GM18870 (cell line): Measurements from ENCODE around the gene VRK2.
"Not testable (repeated sequence)": the region's sequence is repeated elsewhere in the genome, so short reads cannot be mapped to it uniquely, and the experiment has no call there.

Experiments used
- ATAC-seq: cut with Tn5 transposase; IDR thresholded peaks from one replicate; pipeline ENCODE4 v1.9.1; 2021; ENCODE audit warnings: moderate library complexity; ENCODE audit not compliant: unreplicated experiment

Gene VRK2

GRCh38 chr2:58052978-58053377 lies 6.4 kb downstream of the VRK2 start:
- ATAC-seq: no peak

DNA sequence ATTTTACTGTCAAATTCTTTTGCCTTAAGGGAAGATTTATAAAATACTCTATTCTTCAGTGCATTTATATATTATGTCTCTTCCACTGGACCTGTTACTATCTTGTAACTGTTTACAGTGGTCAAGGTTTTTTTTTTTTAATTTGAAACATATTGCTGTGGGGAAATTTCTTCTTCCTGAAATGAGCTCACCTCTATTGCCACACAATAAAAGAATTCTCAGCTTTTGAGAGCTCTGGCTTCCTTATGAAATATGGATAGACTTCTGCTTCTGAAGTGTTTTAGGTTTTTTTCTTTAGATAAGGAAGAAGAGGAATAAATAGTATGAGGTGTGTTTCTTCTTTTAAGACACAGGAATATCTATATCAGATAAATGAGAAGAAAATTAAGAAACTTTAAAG lies 7.7 kb downstream of the VRK2 start:
- no peak for ATAC-seq

DNA sequence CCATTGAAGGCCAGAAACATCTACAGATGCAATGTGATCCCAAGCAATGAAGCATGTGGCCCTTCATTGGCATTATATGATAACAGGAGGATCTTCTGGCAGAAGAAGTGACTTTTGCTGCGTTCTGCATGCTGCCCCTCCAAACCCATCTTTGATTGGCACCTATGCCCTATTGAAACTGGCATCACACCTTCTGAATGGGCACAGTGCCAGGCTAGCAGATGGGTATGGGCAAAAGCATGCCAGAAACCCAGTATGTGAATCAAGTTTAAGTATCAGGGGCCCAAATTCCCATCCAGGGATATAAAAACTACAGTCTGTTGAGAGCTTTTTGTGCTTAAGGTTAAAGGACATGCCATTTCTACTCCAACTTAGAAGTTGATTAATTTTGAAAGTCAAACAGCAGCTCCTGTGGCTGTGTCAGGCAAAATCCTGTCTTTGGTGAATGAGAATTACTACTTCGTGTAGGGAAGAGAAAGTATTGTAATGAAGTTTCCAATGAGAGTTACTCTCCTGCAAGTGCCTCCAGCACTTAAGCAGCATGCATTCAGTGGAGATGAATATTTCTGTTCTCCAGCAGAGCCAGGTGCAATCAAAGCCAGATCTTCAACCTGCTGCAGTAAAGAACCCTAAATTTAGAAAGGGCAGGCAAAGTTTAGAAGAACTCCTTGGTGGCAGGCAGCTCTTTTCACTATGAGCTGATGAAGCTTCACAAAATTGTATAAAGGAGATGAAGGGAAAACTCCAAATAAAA lies 8.6 kb downstream of the VRK2 start:
- ATAC-seq: no peak

DNA sequence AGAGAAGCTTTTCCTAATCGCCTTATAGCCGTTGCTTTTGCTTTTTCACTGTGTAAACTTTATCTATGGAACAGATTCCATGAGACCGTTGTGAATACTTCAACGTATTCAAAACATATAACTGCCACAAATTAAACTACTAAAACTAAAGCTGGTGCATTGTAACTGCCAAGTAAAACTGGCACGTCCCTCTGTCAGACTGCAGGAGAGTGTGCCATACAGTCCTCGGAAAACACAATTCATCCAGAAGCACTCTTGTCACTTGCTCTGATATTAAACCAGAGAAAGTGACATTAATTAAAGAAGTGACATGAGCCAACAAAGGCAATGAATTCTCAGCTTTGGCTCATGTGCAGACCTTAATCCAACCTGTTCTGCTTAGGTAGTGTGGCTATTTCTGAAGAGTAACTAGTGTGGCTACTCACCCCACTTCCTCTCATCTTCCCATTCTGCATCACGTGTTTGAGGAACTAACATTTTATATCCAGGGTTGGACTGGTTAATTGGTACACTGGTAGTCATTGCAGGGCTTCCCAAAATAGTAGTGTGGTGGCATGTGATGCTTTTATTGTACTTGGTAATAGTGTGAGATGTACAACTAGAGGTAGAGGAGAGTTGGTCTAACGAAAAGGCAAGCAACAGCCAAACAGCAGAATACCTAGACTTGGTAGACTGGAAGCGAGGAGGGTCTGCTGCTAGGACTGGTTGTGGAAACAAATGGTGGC lies 9.7 kb downstream of the VRK2 start:
- ATAC-seq: no peak

- no peak for ATAC-seq
Measured at GRCh38 chr2:58057707-58058530, 11.3 kb downstream of the VRK2 start.

DNA sequence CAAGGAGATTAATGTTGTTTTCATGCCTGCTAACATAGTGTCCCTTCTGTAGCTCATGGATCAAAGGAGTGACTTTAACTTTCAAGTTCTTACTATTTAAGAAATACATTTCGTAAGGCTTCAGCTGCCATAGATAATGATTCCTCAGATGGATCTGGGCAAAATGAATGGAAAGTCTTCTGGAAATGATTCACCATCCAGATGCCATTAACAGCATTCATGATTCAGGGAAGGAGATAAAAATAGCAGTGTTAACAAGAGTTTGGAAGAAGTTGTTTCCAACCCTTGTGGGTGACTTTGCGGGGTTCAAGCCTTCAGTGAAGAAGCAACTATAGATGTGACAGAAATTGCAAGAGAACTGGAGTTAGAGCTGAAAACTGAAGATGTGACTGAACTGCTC lies 17.0 kb downstream of the VRK2 start:
- no peak for ATAC-seq

DNA sequence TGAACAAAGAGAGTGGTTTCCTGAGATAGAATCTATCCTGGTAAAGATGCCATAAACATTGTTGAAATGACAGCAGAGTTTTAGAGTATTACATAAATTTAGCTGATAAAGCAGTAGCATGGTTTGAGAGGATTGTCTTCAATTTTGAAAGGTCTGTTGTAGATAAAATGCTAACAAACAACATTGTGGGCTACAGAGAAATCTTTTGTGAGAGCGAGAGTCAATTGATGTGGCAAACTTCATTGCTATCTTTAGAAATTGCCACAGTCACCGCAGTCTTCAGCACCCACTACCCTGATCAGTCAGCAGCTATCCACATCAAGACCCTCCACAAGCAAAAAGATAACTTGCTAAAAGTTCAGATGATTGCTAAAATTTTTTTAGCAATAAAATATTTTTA lies 17.5 kb downstream of the VRK2 start:
- no peak for ATAC-seq

DNA sequence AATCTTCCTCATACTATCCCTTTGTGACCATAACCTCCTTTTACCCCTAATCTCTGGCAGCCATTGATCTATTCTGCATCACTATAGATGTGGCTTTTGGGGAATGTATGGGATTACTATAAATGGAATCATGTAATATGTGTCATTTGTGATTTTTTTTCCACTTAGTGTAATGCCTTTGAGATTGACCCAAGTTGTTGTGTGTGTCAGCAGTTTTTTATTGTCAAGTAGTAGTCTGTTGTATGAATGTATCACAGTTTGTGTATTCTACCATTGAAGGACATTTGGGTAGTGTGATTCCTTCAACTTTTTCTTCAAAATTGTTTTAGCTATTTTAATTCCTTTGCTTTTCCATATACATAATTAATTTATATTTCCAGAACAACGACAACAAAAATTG lies 18.6 kb downstream of the VRK2 start:
- ATAC-seq: no peak

GRCh38 chr2:58067001-58067400 lies 20.4 kb downstream of the VRK2 start:
- no peak for ATAC-seq

- ATAC-seq: no peak
Measured at GRCh38 chr2:58070765-58071164, 24.2 kb downstream of the VRK2 start.

GRCh38 chr2:58072102-58072501 lies 25.5 kb downstream of the VRK2 start:
- ATAC-seq: no peak

DNA sequence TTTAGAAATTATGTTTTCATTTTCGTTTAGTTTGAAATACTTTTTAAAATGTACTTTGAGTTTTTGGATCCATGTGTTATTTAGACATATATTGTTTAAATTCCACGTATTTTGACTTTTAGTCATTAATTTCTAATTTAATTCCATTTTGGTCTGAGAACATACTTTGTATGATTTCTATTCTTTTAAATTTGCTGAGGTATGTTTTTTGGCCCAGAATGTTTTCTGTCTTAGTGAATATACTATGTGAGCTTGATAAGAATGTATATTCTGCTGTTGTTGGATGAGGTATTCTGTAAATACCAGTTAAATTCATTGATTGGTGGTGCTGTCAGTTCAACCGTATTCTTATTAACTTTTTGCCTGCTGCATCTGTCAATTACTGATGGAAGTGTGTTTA lies 26.4 kb downstream of the VRK2 start:
- no peak for ATAC-seq

DNA sequence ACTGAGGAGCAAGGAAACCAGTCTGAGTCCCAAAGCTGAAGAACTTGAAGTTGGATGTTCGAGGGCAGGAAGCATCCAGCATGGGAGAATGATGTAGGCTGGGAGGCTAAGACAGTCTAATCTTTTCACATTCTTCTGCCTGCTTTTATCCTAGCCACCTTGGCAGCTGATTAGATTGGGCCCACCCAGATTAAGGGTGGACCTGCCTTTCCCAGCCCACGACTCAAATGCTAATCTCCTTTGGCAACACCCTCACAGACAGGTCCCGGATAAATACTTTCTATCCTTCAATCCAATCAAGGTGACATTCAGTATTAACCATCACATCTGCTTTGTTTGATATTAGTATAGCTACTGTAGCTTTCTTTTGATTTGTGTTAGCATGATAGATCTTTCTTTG lies 27.1 kb downstream of the VRK2 start:
- no peak for ATAC-seq

GRCh38 chr2:58081000-58081399 lies 34.4 kb downstream of the VRK2 start:
- no peak for ATAC-seq

- ATAC-seq: no peak
Measured at GRCh38 chr2:58089081-58089480, 42.5 kb downstream of the VRK2 start.

GRCh38 chr2:58092772-58093171 lies 46.2 kb downstream of the VRK2 start:
- ATAC-seq: not testable (repeated sequence)

DNA sequence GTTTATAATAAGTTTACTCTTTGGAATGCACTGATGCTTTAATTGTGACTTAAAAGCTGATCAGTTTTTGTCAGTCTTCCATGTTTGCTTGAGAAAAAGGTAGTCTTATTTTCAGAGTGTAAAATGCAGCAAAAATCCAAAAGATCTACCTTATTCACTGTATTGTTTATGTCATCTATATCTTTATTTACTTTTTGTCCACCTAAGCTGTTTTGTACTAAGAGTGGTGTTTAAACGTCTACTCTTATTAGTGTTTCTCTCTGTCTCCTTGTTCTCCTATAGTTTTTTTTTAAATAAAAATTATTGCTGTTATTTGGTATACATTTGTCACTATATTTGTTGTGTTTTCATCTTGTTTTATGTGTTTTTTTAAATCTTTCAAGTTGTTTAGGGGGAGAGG lies 50.4 kb downstream of the VRK2 start:
- ATAC-seq: no peak

GRCh38 chr2:58098254-58099095 lies 51.9 kb downstream of the VRK2 start:
- ATAC-seq: no peak

GRCh38 chr2:58099096-58099769 lies 52.6 kb downstream of the VRK2 start:
- no peak for ATAC-seq

DNA sequence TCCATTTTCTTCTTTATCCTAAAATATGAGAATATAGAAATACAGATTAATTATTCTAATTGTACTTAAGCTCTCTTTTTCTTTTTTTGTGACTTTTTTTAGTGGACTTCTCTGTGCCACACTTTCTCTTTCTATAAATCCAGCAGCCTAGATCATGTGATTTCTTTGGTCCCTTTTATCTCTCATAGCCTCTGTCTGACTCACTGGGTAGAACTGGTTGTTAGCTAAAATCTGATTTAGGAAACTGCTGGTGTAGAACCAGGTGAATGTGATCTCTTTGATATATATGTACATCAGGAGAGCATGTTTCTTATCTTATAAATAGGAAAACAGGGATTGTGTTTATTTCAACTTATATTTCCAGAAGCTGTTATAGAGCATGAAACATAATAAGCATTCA lies 54.9 kb downstream of the VRK2 start:
- ATAC-seq: no peak
